Duodenal mucosa (tissue), 2 donors: ENCODE results near the gene NIPBL.

Experiments
- H3K27ac ChIP-seq: one replicate; pipeline ENCODE4 v1.7.0; 2013; ENCODE audit warnings: low read depth, low read length
- H3K27me3 ChIP-seq, 2 donors: one replicate each; pipeline ENCODE4 v1.7.0; 2013; ENCODE audit warnings: low read length in 2 of 2, control low read depth in 1 of 2; ENCODE audit not compliant: insufficient read depth in 2 of 2, control insufficient read depth in 1 of 2
- H3K36me3 ChIP-seq, 2 donors: one replicate each; pipeline ENCODE4 v1.7.0; 2013; ENCODE audit warnings: low read length in 2 of 2, control low read depth in 1 of 2; ENCODE audit not compliant: insufficient read depth in 2 of 2, control insufficient read depth in 1 of 2
- H3K4me1 ChIP-seq, 2 donors: one replicate each; pipeline ENCODE4 v1.7.0; 2013; ENCODE audit warnings: low read length in 2 of 2, control low read depth in 1 of 2; ENCODE audit not compliant: insufficient read depth in 2 of 2, control insufficient read depth in 1 of 2
- H3K4me3 ChIP-seq, 2 donors: one replicate each; pipeline ENCODE4 v1.7.0; 2013; ENCODE audit warnings: low read length in 2 of 2, low read depth in 1 of 2
- H3K9ac ChIP-seq, 2 donors: one replicate each; pipeline ENCODE4 v1.7.0; 2013; ENCODE audit warnings: low read length in 2 of 2, low read depth in 1 of 2
- H3K9me3 ChIP-seq, 2 donors: one replicate each; pipeline ENCODE4 v1.7.0; 2013; ENCODE audit warnings: low read length in 2 of 2, control low read depth in 1 of 2; ENCODE audit not compliant: control insufficient read depth in 1 of 2

NIPBL gene

GRCh38 chr5:37045703-37046102 is 169.1 kb downstream of the NIPBL start:
- H3K36me3 ChIP-seq: peaks cover 10 to 55% of the 10 kb centered on the region in 2 donors
- no peaks in the 10 kb centered on the region for H3K4me1 ChIP-seq
- no peaks in the 10 kb centered on the region for H3K9me3 ChIP-seq
- H3K27ac ChIP-seq: no peak overlapping the region
- no peak overlapping the region for H3K9ac ChIP-seq
- no peak overlapping the region for H3K4me3 ChIP-seq
- H3K27me3 ChIP-seq: no peaks in the 10 kb centered on the region

GRCh38 chr5:37047947-37048346 is 171.4 kb downstream of the NIPBL start:
- no peaks in the 10 kb centered on the region for H3K4me1 ChIP-seq
- H3K27me3 ChIP-seq: no peaks in the 10 kb centered on the region
- H3K27ac ChIP-seq: no peak overlapping the region
- no peak overlapping the region for H3K9ac ChIP-seq
- no peaks in the 10 kb centered on the region for H3K9me3 ChIP-seq
- H3K36me3 ChIP-seq: peaks cover 23 to 67% of the 10 kb centered on the region in 2 donors
- no peak overlapping the region for H3K4me3 ChIP-seq

- Histone ChIP-seq H3K9ac (no peak overlapping the region), H3K9me3 (no peaks in the 10 kb centered on the region), H3K36me3 (peaks cover 39 to 59% of the 10 kb centered on the region in 2 donors), H3K4me3 (no peak overlapping the region), H3K27ac (no peak overlapping the region), H3K4me1 (no peaks in the 10 kb centered on the region), H3K27me3 (no peaks in the 10 kb centered on the region)
These were observed 177.8 kb downstream of the NIPBL start for GRCh38 chr5:37054391-37054790.

- no peaks in the 10 kb centered on the region for H3K4me1 ChIP-seq
- peaks cover 39 to 63% of the 10 kb centered on the region in 2 donors for H3K36me3 ChIP-seq
These were observed 178.9 kb downstream of the NIPBL start for GRCh38 chr5:37055383-37055990.

GRCh38 chr5:37056762-37057161 is 180.2 kb downstream of the NIPBL start:
- no peak overlapping the region for H3K9ac ChIP-seq
- peaks cover 31 to 64% of the 10 kb centered on the region in 2 donors for H3K36me3 ChIP-seq
- H3K4me1 ChIP-seq: no peaks in the 10 kb centered on the region
- no peak overlapping the region for H3K4me3 ChIP-seq
- no peaks in the 10 kb centered on the region for H3K9me3 ChIP-seq
- H3K27me3 ChIP-seq: no peaks in the 10 kb centered on the region
- H3K27ac ChIP-seq: no peak overlapping the region

More at GRCh38 chr5:37055383-37055990, 178.9 kb downstream of the NIPBL start:
- no peak overlapping the region for H3K27ac ChIP-seq
- H3K4me3 ChIP-seq: no peak overlapping the region
- no peaks in the 10 kb centered on the region for H3K27me3 ChIP-seq
- no peaks in the 10 kb centered on the region for H3K9me3 ChIP-seq
- H3K9ac ChIP-seq: no peak overlapping the region

- peaks cover 24 to 68% of the 10 kb centered on the region in 2 donors for H3K36me3 ChIP-seq
These were observed 183.5 kb downstream of the NIPBL start for GRCh38 chr5:37060030-37060429.

GRCh38 chr5:37063739-37064138 is 187.2 kb downstream of the NIPBL start:
- Histone ChIP-seq H3K9ac (no peak overlapping the region), H3K4me1 (no peaks in the 10 kb centered on the region), H3K27ac (no peak overlapping the region), H3K9me3 (no peaks in the 10 kb centered on the region), H3K27me3 (no peaks in the 10 kb centered on the region), H3K36me3 (peaks cover 11 to 58% of the 10 kb centered on the region in 2 donors), H3K4me3 (no peak overlapping the region)

More at GRCh38 chr5:37060030-37060429, 183.5 kb downstream of the NIPBL start:
- Histone ChIP-seq H3K4me3 (no peak overlapping the region), H3K27ac (no peak overlapping the region), H3K4me1 (no peaks in the 10 kb centered on the region), H3K9ac (no peak overlapping the region), H3K27me3 (no peaks in the 10 kb centered on the region), H3K9me3 (no peaks in the 10 kb centered on the region)

- Histone ChIP-seq H3K27ac (no peak overlapping the region), H3K36me3 (peaks cover 9 to 51% of the 10 kb centered on the region in 2 donors), H3K9me3 (no peaks in the 10 kb centered on the region), H3K9ac (no peak overlapping the region), H3K4me1 (no peaks in the 10 kb centered on the region), H3K27me3 (no peaks in the 10 kb centered on the region), H3K4me3 (no peak overlapping the region)
These were observed 187.9 kb downstream of the NIPBL start for GRCh38 chr5:37064442-37064841.

- Histone ChIP-seq H3K9me3 (no peaks in the 10 kb centered on the region), H3K27ac (no peak overlapping the region), H3K27me3 (no peaks in the 10 kb centered on the region), H3K4me3 (no peak overlapping the region), H3K36me3 (no peaks in the 10 kb centered on the region), H3K9ac (no peak overlapping the region), H3K4me1 (no peaks in the 10 kb centered on the region)
These were observed 194.9 kb downstream of the NIPBL start for GRCh38 chr5:37071487-37071886.

- no peaks in the 10 kb centered on the region for H3K4me1 ChIP-seq
- no peaks in the 10 kb centered on the region for H3K27me3 ChIP-seq
- H3K36me3 ChIP-seq: no peaks in the 10 kb centered on the region
- H3K27ac ChIP-seq: no peak overlapping the region
- H3K9me3 ChIP-seq: no peaks in the 10 kb centered on the region
- no peak overlapping the region for H3K9ac ChIP-seq
- no peak overlapping the region for H3K4me3 ChIP-seq
These were observed 195.5 kb downstream of the NIPBL start for GRCh38 chr5:37071901-37072581.
